Ascending aorta (tissue), 2 donors: Measurements from ENCODE around the gene AFG3L2. TPM values are rescaled to one million over a fixed set of nuclear protein-coding genes. Genes with fewer than 3 reads are reported as not detected.

Experiments
- DNase-seq, 2 donors: peaks; one replicate each; pipeline ENCODE4 v3.0.0-alpha.2; 2019; ENCODE audit warnings: low spot score in 2 of 2
- H3K27ac ChIP-seq, 2 donors: fragments of 200-600 bp; sonication (generic); one replicate each; pipeline ENCODE4 v1.5.1; 2016 to 2017; ENCODE audit warnings: mild to moderate bottlenecking in 1 of 2
- H3K27me3 ChIP-seq: fragments of 200-600 bp; sonication (generic); one replicate; pipeline ENCODE4 v1.5.1; 2017
- H3K36me3 ChIP-seq, 2 donors: fragments of 200-600 bp; sonication (generic); one replicate each; pipeline ENCODE4 v1.5.1; 2016
- H3K4me1 ChIP-seq, 2 donors: fragments of 200-600 bp; sonication (generic); one replicate each; pipeline ENCODE4 v1.5.1; 2016 to 2017; ENCODE audit warnings: mild to moderate bottlenecking in 1 of 2
- H3K4me3 ChIP-seq, 2 donors: fragments of 200-600 bp; sonication (generic); one replicate each; pipeline ENCODE4 v1.5.1; 2016 to 2017; ENCODE audit warnings: mild to moderate bottlenecking in 1 of 2
- H3K9me3 ChIP-seq, 2 donors: fragments of 200-600 bp; sonication (generic); one replicate each; pipeline ENCODE4 v1.5.1; 2016
- intact Hi-C: fragments of 100-400 bp; cut with DNase I; formaldehyde crosslinking; loops from one replicate; pipeline ENCODE4 v1.15.1; 2023
- total RNA-seq: library from RNA; depleted of rRNA; stranded (reverse); fragments of >200 nt; gene quantifications from one replicate; pipeline ENCODE4 v1.1.0, GENCODE V29; 2016
- TF ChIP-seq, protein P1 (sequence below), 3 experiments: fragments of 200-600 bp in 2 of 3; fragments of 450-650 bp in 1 of 3; sonication (generic) in 2 of 3; IDR thresholded peaks; one replicate each; pipeline ENCODE4 v1.5.1; 2016 to 2019; ENCODE audit warnings: antibody characterized with exemption in 3 of 3, mild to moderate bottlenecking in 1 of 3, moderate library complexity in 1 of 3

The AFG3L2 gene
- total RNA-seq, 1 donor from 2014 or later, result 31.5 TPM

GRCh38 chr18:12306752-12307700 lies 70.0 kb downstream of the AFG3L2 start:
- TF ChIP-seq, protein P1, sequence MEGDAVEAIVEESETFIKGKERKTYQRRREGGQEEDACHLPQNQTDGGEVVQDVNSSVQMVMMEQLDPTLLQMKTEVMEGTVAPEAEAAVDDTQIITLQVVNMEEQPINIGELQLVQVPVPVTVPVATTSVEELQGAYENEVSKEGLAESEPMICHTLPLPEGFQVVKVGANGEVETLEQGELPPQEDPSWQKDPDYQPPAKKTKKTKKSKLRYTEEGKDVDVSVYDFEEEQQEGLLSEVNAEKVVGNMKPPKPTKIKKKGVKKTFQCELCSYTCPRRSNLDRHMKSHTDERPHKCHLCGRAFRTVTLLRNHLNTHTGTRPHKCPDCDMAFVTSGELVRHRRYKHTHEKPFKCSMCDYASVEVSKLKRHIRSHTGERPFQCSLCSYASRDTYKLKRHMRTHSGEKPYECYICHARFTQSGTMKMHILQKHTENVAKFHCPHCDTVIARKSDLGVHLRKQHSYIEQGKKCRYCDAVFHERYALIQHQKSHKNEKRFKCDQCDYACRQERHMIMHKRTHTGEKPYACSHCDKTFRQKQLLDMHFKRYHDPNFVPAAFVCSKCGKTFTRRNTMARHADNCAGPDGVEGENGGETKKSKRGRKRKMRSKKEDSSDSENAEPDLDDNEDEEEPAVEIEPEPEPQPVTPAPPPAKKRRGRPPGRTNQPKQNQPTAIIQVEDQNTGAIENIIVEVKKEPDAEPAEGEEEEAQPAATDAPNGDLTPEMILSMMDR (IDR thresholded peaks at IDR 0.05), result peak in 1 of 3 experiments; percentile 12
- intact Hi-C loops, result loop anchor here (10.0 kb wide), 1 partner anchor 452 kb away; the partner anchor contains the start of gene CHMP1B
- Histone ChIP-seq H3K36me3 (peaks cover 14 to 21% of the 10 kb centered on the region in 2 donors), H3K27ac (peak overlapping the region; percentile 97 to 98), H3K4me1 (peaks cover 15% of the 10 kb centered on the region in 2 donors), H3K9me3 (peaks cover 0 to 8% of the 10 kb centered on the region in 2 donors), H3K4me3 (peak overlapping the region; percentile 72 to 95), H3K27me3 (no peaks in the 10 kb centered on the region)
- DNase-seq, result peak in 1 of 2 donors; percentile 84

DNA sequence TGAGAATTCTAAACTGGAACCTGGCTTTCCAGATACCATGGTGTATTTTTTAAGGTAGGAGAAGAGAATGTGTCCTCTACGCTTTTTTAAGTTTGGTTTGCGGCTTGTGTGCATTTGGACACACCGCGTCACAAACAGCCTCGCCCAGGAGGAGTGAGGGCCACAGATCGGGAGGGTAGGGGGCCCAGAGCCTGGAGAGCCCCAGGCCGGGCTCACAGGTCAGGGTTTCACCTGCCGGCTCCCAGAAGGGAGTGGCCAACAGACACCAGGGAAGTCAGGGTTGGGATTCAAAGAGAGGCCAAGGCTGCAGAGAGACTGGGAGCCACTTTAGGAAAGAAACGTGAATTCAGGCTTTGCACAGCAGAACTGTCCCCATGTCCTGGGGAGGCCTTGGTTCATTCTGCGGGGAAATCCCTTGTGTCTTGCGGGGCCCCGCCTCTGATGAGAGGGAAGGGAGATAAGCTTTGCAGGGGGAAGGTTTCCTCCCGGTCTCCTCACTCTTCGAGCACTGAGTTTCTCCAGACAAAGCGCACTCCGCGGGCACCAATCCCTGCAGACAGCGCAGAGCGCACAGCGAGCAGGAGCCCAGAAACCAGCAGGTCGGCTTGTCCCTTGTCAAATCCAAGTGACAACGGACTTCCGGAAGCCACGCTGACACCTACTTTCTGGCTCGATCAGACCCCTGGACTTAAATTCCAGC lies 70.9 kb downstream of the AFG3L2 start:
- Histone ChIP-seq H3K27me3 (no peaks in the 10 kb centered on the region), H3K4me3 (peak overlapping the region in 1 of 2 donors; percentile 95), H3K36me3 (peaks cover 4 to 11% of the 10 kb centered on the region in 2 donors), H3K27ac (no peak overlapping the region), H3K9me3 (no peaks in the 10 kb centered on the region), H3K4me1 (peaks cover 14 to 15% of the 10 kb centered on the region in 2 donors)
- no peak for DNase-seq
- intact Hi-C loops, result loop anchor here (10.0 kb wide), 1 partner anchor 451 kb away; the partner anchor contains the start of gene CHMP1B
- TF ChIP-seq, protein P1 (IDR thresholded peaks at IDR 0.05), result no peak

DNA sequence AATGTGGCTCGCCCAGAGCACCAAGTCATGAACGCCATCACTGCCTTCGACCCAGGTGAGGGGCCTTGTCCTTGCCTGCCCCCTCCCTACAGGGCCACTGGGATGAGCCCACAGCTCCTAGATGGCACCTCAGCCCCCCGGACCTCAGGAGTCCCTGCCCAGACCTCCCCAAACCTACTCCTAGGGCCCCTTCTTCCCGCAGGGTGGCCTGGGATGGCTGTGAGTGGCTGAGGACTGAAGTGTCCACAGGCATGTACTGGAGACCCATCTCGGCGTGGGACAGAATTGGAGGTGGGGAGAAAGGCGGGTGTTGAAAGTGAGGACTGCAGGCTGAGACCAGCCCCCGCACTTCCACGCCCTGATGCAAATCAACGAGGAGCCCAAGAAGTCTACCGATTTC lies 71.8 kb downstream of the AFG3L2 start:
- H3K4me3 ChIP-seq, result no peak overlapping the region
- H3K9me3 ChIP-seq, result no peaks in the 10 kb centered on the region
- peaks cover 9 to 14% of the 10 kb centered on the region in 2 donors for H3K4me1 ChIP-seq
- peaks cover 0 to 4% of the 10 kb centered on the region in 2 donors for H3K36me3 ChIP-seq
- intact Hi-C loops, result loop anchor here (10.0 kb wide), 1 partner anchor 450 kb away; the partner anchor contains the start of gene CHMP1B
- no peak overlapping the region for H3K27ac ChIP-seq
- no peaks in the 10 kb centered on the region for H3K27me3 ChIP-seq
- TF ChIP-seq, protein P1 (IDR thresholded peaks at IDR 0.05), result no peak
- DNase-seq, result no peak

GRCh38 chr18:12304351-12305210 lies 72.4 kb downstream of the AFG3L2 start:
- Histone ChIP-seq H3K27me3 (no peaks in the 10 kb centered on the region), H3K27ac (no peak overlapping the region), H3K4me3 (no peak overlapping the region), H3K9me3 (no peaks in the 10 kb centered on the region), H3K4me1 (peaks cover 3 to 8% of the 10 kb centered on the region in 2 donors), H3K36me3 (no peaks in the 10 kb centered on the region)
- TF ChIP-seq, protein P1 (IDR thresholded peaks at IDR 0.05), result no peak
- intact Hi-C loops, result loop anchor here (10.0 kb wide), 1 partner anchor 450 kb away; the partner anchor contains the start of gene CHMP1B
- DNase-seq, result peak in 1 of 2 donors; percentile 55
